Testis (tissue), 2 donors: Measurements from ENCODE around the gene GRIN3B.

Experiments used
- CTCF ChIP-seq, 3 experiments: fragments of 450-650 bp in 2 of 3; fragments of 200-600 bp in 1 of 3; sonication (generic) in 1 of 3; IDR thresholded peaks; one replicate each; pipeline ENCODE4 v1.5.1; 2016 to 2019; ENCODE audit warnings: antibody characterized with exemption in 3 of 3, mild to moderate bottlenecking in 2 of 3, moderate library complexity in 1 of 3
- POLR2A ChIP-seq: fragments of 450-650 bp; IDR thresholded peaks from one replicate; pipeline ENCODE4 v1.6.1; 2017; ENCODE audit warnings: antibody characterized with exemption, mild to moderate bottlenecking, moderate library complexity

GRCh38 chr19:1051791-1052190 lies 51.6 kb downstream of the GRIN3B start:
- no peak for TF ChIP-seq CTCF (IDR thresholded peaks at IDR 0.05)
- TF ChIP-seq POLR2A, result no peak
